GM18502 (cell line): ENCODE results near the gene ETFB.

Experiments used
- ATAC-seq: cut with Tn5 transposase; IDR thresholded peaks from one replicate; pipeline ENCODE4 v1.9.1; 2021; ENCODE audit warnings: mild to moderate bottlenecking; ENCODE audit not compliant: unreplicated experiment, poor library complexity

The ETFB gene

GRCh38 chr19:51331193-51331592 is 35.0 kb downstream of the ETFB start:
- no peak for ATAC-seq

GRCh38 chr19:51330366-51330765 is 35.8 kb downstream of the ETFB start:
- no peak for ATAC-seq

- no peak for ATAC-seq
Observed at GRCh38 chr19:51329411-51329810, 36.8 kb downstream of the ETFB start.

GRCh38 chr19:51327066-51328001 is 38.9 kb downstream of the ETFB start:
- ATAC-seq: no peak

- no peak for ATAC-seq
Observed at GRCh38 chr19:51326216-51327065, 39.7 kb downstream of the ETFB start.

GRCh38 chr19:51325161-51325976 is 40.8 kb downstream of the ETFB start:
- ATAC-seq: no peak

- no peak for ATAC-seq
Observed at GRCh38 chr19:51324167-51324481, 42.1 kb downstream of the ETFB start.

- ATAC-seq: no peak
Observed at GRCh38 chr19:51323481-51324166, 42.6 kb downstream of the ETFB start.

- ATAC-seq: no peak
Observed at GRCh38 chr19:51321799-51322198, 44.4 kb downstream of the ETFB start.

- ATAC-seq: no peak
Observed at GRCh38 chr19:51320280-51320657, 45.9 kb downstream of the ETFB start.

- no peak for ATAC-seq
Observed at GRCh38 chr19:51319649-51320279, 46.4 kb downstream of the ETFB start.

- ATAC-seq: no peak
Observed at GRCh38 chr19:51318687-51319648, 47.2 kb downstream of the ETFB start.

GRCh38 chr19:51317968-51318367 is 48.2 kb downstream of the ETFB start:
- ATAC-seq: no peak

- ATAC-seq: no peak
Observed at GRCh38 chr19:51317376-51317775, 48.8 kb downstream of the ETFB start.

GRCh38 chr19:51316688-51317087 is 49.5 kb downstream of the ETFB start:
- no peak for ATAC-seq

GRCh38 chr19:51311351-51312257 is 54.6 kb downstream of the ETFB start, which contains the start of gene IGLON5:
IGLON5 (plus strand) TSS chr19:51311644; CDS start chr19:51311848, 204 bp downstream.
- ATAC-seq: no peak

- ATAC-seq: no peak
Observed at GRCh38 chr19:51305479-51305878, 60.7 kb downstream of the ETFB start.
